Mesendoderm (in vitro differentiated cells): ENCODE measurements around the gene MCF2L.
"Not testable (repeated sequence)": the region's sequence is repeated elsewhere in the genome, so short reads cannot be mapped to it uniquely, and the experiment has no call there.

ENCODE experiments used
- DNase-seq: peaks from one replicate; pipeline ENCODE4 v3.0.0; 2013
- H2AK5ac ChIP-seq: 2 replicates; pipeline ENCODE4 v1.6.1; 2013; ENCODE audit warnings: low read length, inconsistent platforms
- H2BK120ac ChIP-seq: 2 replicates; pipeline ENCODE4 v1.6.1; 2013; ENCODE audit warnings: low read depth, mild to moderate bottlenecking, low read length, moderate library complexity, mixed read lengths
- H2BK15ac ChIP-seq: replicated peaks from 2 replicates; pipeline ENCODE4 v1.6.1; 2013; ENCODE audit warnings: low read depth, mild to moderate bottlenecking, moderate library complexity
- H2BK5ac ChIP-seq: 2 replicates; pipeline ENCODE4 v1.6.1; 2013; ENCODE audit warnings: low read length, inconsistent platforms
- H3K18ac ChIP-seq: 2 replicates; pipeline ENCODE4 v1.6.1; 2013; ENCODE audit warnings: mild to moderate bottlenecking, low read length, mixed read lengths
- H3K23ac ChIP-seq: one replicate; pipeline ENCODE4 v1.6.1; 2013; ENCODE audit warnings: low read length
- H3K27ac ChIP-seq: 2 replicates; pipeline ENCODE4 v1.5.1; 2013; ENCODE audit warnings: low read depth, mild to moderate bottlenecking, inconsistent platforms, low read length, moderate library complexity
- H3K27me3 ChIP-seq: 2 replicates; pipeline ENCODE4 v1.6.1; 2013; ENCODE audit warnings: low read length, control low read depth, mild to moderate bottlenecking, inconsistent platforms; ENCODE audit not compliant: insufficient read depth, poor library complexity
- H3K36me3 ChIP-seq: 2 replicates; pipeline ENCODE4 v1.6.1; 2013; ENCODE audit warnings: low read length, inconsistent platforms; ENCODE audit not compliant: control insufficient read depth, insufficient read depth
- H3K4ac ChIP-seq: one replicate; pipeline ENCODE4 v1.6.1; 2013; ENCODE audit warnings: low read depth, mild to moderate bottlenecking, low read length, moderate library complexity
- H3K4me1 ChIP-seq: 2 replicates; pipeline ENCODE4 v1.6.1; 2013; ENCODE audit warnings: low read depth, low read length, inconsistent platforms; ENCODE audit not compliant: control insufficient read depth
- H3K4me2 ChIP-seq: 2 replicates; pipeline ENCODE4 v1.6.1; 2013; ENCODE audit warnings: low read length
- H3K4me3 ChIP-seq: 2 replicates; pipeline ENCODE4 v1.5.1; 2013; ENCODE audit warnings: mild to moderate bottlenecking, low read length
- H3K56ac ChIP-seq: one replicate; pipeline ENCODE4 v1.6.1; 2013; ENCODE audit warnings: low read length
- H3K79me1 ChIP-seq: 2 replicates; pipeline ENCODE4 v1.6.1; 2013; ENCODE audit warnings: low read length, inconsistent platforms
- H3K79me2 ChIP-seq: 2 replicates; pipeline ENCODE4 v1.6.1; 2013; ENCODE audit warnings: mild to moderate bottlenecking, low read length; ENCODE audit not compliant: control insufficient read depth, insufficient read depth
- H3K9ac ChIP-seq: 2 replicates; pipeline ENCODE4 v1.6.1; 2013; ENCODE audit warnings: low read length, inconsistent platforms
- H4K5ac ChIP-seq: one replicate; pipeline ENCODE4 v1.6.1; 2013; ENCODE audit warnings: low read length
- H4K8ac ChIP-seq: one replicate; pipeline ENCODE4 v1.6.1; 2013; ENCODE audit warnings: low read depth, mild to moderate bottlenecking, control low read depth, low read length, moderate library complexity
- WGBS: extraction: QIAGEN DNeasy Blood & Tissue Kit; methylation state at CpG from one replicate; pipeline ENCODE4 v1.1.7; 2013; ENCODE audit warnings: low lambda C conversion rate, missing lambda C conversion rate; ENCODE audit not compliant: insufficient coverage; ENCODE audit errors: extremely low coverage; 5-methylcytosine and 5-hydroxymethylcytosine counted together

Gene MCF2L

GRCh38 chr13:112941765-112942164 is 27.2 kb upstream of the MCF2L start:
- H3K36me3 ChIP-seq, H2BK120ac ChIP-seq, DNase-seq, H3K4me3 ChIP-seq, H3K18ac ChIP-seq, H3K27ac ChIP-seq, H3K4ac ChIP-seq, H4K8ac ChIP-seq, H3K79me1 ChIP-seq, H4K5ac ChIP-seq, H3K4me1 ChIP-seq, H3K79me2 ChIP-seq, H3K4me2 ChIP-seq, H2BK5ac ChIP-seq, H3K9ac ChIP-seq, H3K27me3 ChIP-seq, H3K56ac ChIP-seq, H2AK5ac ChIP-seq, H3K23ac ChIP-seq, H2BK15ac ChIP-seq: not testable (repeated sequence)
- WGBS = no CpG with 5 or more reads among the region's 11 CpGs

- no peak overlapping the region for H3K18ac ChIP-seq
- no peak overlapping the region for H4K8ac ChIP-seq
- no peak overlapping the region for H3K4ac ChIP-seq
- no peak overlapping the region for H3K27ac ChIP-seq
- no peak overlapping the region for H2BK5ac ChIP-seq
- H3K36me3 ChIP-seq = no peaks in the 10 kb centered on the region
- H3K79me2 ChIP-seq = no peaks in the 10 kb centered on the region
- H3K9ac ChIP-seq = peak overlapping the region; percentile 60
- no peaks in the 10 kb centered on the region for H3K4me1 ChIP-seq
- H3K27me3 ChIP-seq = no peaks in the 10 kb centered on the region
- no peak overlapping the region for H4K5ac ChIP-seq
- no peak overlapping the region for H2BK120ac ChIP-seq
- no peak overlapping the region for H2BK15ac ChIP-seq
- DNase-seq = peak; percentile 97
- peak overlapping the region; percentile 83 for H3K56ac ChIP-seq
- H3K4me3 ChIP-seq = peak overlapping the region; percentile 3
- WGBS = no CpG with 5 or more reads among the region's 18 CpGs
- H3K4me2 ChIP-seq = peak overlapping the region; percentile 91
- H2AK5ac ChIP-seq = no peak overlapping the region
- H3K79me1 ChIP-seq = no peaks in the 10 kb centered on the region
- no peak overlapping the region for H3K23ac ChIP-seq
These were observed 26.2 kb upstream of the MCF2L start for GRCh38 chr13:112942689-112943308.

DNA sequence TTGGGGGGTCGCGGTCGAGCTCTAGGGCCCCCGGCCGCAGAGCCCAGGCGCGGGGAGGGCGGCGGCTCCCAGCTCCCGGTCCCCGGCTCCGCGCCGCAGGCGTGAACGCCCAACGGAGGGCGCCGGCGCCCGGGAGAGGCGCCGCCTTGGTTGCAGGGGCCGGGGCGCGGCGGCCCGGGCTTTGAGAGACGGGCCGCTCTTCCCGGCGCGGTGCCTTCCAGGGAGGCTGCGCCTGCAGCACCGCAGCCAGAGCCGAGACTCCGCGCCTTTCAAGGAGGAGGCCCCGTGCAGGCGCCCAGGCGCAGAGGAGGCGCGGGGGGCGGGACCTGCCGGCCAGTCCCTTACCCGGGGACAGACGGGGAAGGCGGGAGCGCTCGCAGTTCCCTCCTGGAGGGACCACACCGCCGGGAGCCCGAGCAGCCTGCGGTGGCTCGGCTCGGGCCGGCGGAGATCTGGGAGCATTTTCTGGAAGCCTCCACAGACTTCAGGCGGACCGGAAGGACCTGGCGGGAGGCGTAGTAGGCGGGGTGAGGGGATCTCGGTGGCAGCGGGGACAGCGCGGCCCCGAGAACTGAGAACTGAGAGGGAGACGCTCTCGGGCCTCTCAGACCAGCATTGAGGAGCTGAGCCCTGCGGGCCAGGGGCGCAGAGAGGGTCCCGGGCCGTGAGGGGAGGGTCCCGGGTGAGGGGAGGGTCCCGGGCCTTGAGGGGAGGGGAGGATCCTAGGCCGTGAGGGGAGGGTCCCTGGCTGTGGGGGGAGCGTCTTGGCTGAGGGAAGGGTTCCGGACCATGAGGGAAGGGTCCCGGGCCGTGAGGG is 25.5 kb upstream of the MCF2L start:
- H4K8ac ChIP-seq = no peak overlapping the region
- H2BK15ac ChIP-seq = no peak overlapping the region
- peak overlapping the region; percentile 83 for H3K56ac ChIP-seq
- no peak overlapping the region for H2AK5ac ChIP-seq
- H3K79me1 ChIP-seq = no peaks in the 10 kb centered on the region
- H3K4me2 ChIP-seq = peak overlapping the region; percentile 91
- peak; percentile 76 for DNase-seq
- no peak overlapping the region for H2BK120ac ChIP-seq
- peak overlapping the region; percentile 28 for H3K4ac ChIP-seq
- peak overlapping the region; percentile 60 for H3K9ac ChIP-seq
- H3K18ac ChIP-seq = peak overlapping the region; percentile 77
- H3K79me2 ChIP-seq = no peaks in the 10 kb centered on the region
- no CpG with 5 or more reads among the region's 81 CpGs for WGBS
- H3K4me3 ChIP-seq = peak overlapping the region; percentile 3
- H3K23ac ChIP-seq = no peak overlapping the region
- H3K27me3 ChIP-seq = no peaks in the 10 kb centered on the region
- H3K27ac ChIP-seq = peak overlapping the region; percentile 2
- no peaks in the 10 kb centered on the region for H3K4me1 ChIP-seq
- H3K36me3 ChIP-seq = no peaks in the 10 kb centered on the region
- no peak overlapping the region for H4K5ac ChIP-seq
- H2BK5ac ChIP-seq = no peak overlapping the region

GRCh38 chr13:112947796-112948195 is 21.2 kb upstream of the MCF2L start:
- H4K8ac ChIP-seq = no peak overlapping the region
- H2BK5ac ChIP-seq = no peak overlapping the region
- WGBS = no CpG with 5 or more reads among the region's 4 CpGs
- H3K18ac ChIP-seq = no peak overlapping the region
- H3K23ac ChIP-seq = no peak overlapping the region
- H3K27ac ChIP-seq = no peak overlapping the region
- H3K56ac ChIP-seq = no peak overlapping the region
- no peak overlapping the region for H3K4me3 ChIP-seq
- H3K4me1 ChIP-seq = no peaks in the 10 kb centered on the region
- H3K9ac ChIP-seq = no peak overlapping the region
- H3K79me2 ChIP-seq = no peaks in the 10 kb centered on the region
- H2BK120ac ChIP-seq = no peak overlapping the region
- no peaks in the 10 kb centered on the region for H3K27me3 ChIP-seq
- H2BK15ac ChIP-seq = no peak overlapping the region
- no peaks in the 10 kb centered on the region for H3K79me1 ChIP-seq
- H2AK5ac ChIP-seq = no peak overlapping the region
- H3K36me3 ChIP-seq = no peaks in the 10 kb centered on the region
- no peak overlapping the region for H4K5ac ChIP-seq
- no peak for DNase-seq
- H3K4me2 ChIP-seq = no peak overlapping the region
- no peak overlapping the region for H3K4ac ChIP-seq

DNA sequence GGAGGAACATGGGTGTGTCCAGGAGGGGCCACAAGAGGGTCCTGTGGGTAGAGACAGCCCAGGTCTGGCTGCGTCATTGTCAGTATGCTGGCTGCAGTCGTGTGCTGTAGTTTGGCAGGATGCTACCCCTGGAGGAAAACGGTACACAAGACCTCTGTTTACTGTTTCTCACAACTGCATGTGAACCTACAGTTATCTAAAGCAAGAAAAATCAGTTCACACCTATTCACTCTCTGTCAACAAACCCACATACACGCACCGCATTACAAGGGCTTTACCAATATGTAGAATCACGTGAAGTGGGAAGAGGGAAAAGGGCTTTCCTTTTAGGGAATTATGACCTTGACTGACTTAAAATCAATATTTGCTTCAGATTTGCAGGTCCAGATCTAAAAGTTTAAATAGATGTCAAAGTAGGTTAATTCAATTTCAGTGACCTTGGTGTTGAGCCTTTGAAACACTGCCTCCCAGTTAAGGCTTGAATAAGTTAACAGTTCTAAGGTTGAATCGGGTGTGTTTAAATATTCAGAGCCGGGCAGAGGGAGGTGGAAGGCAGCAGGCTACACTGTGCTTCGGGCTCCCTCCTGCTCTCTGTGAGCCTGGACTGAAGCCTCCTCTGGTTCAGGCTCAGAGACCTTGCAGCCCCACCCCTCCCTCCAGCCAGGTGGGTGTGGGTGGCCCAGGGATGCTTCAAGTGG is 17.2 kb upstream of the MCF2L start:
- Histone ChIP-seq H3K79me2 (no peaks in the 10 kb centered on the region), H3K9ac (no peak overlapping the region), H2BK120ac (no peak overlapping the region), H2BK5ac (no peak overlapping the region), H3K36me3 (no peaks in the 10 kb centered on the region), H4K8ac (no peak overlapping the region), H2AK5ac (no peak overlapping the region), H2BK15ac (no peak overlapping the region), H3K4me2 (no peak overlapping the region), H3K27me3 (no peaks in the 10 kb centered on the region), H3K79me1 (no peaks in the 10 kb centered on the region), H3K56ac (no peak overlapping the region), H3K4ac (no peak overlapping the region), H3K27ac (no peak overlapping the region), H3K4me1 (no peaks in the 10 kb centered on the region), H3K18ac (no peak overlapping the region), H3K4me3 (no peak overlapping the region), H4K5ac (no peak overlapping the region), H3K23ac (no peak overlapping the region)
- no CpG with 5 or more reads among the region's 9 CpGs for WGBS
- DNase-seq = no peak
